Gastrocnemius medialis (tissue), 4 donors: ENCODE results near the gene HEATR3.

Experiments
- POLR2A ChIP-seq, 2 donors: fragments of 450-650 bp; IDR thresholded peaks; one replicate each; pipeline ENCODE4 v1.6.1; 2017; ENCODE audit warnings: antibody characterized with exemption in 2 of 2, mild to moderate bottlenecking in 2 of 2, moderate library complexity in 2 of 2
- TF ChIP-seq, protein P1 (sequence below), 5 experiments: fragments of 450-650 bp in 3 of 5; fragments of 200-600 bp in 2 of 5; sonication (generic) in 2 of 5; IDR thresholded peaks in 4 of 5; conservative IDR thresholded peaks in 1 of 5; 1 replicate in 4 of 5; 2 replicates in 1 of 5; pipeline ENCODE4 v1.5.1; 2016 to 2019; ENCODE audit warnings: antibody characterized with exemption in 5 of 5, mild to moderate bottlenecking in 3 of 5, moderate library complexity in 3 of 5

DNA sequence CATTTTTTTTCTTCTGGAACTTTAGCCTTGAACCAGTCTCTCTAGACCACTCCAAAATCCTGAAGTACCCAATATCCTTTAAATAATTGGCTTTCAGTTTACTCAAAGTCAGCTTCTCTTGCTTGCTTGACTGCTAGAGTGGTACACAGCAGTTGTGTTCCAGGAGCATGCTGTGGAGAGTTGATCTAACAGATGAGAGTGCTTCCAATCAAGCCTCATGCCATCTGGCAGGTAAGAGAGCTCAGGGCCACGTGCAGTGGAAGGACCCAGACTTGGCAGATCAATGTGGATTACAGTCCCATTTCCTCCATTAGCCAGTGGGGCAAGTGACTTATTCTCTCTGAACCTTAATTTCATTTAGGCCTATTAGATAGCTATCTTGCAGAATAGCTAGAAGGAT lies 25.1 kb upstream of the HEATR3 start:
- TF ChIP-seq, protein P1, sequence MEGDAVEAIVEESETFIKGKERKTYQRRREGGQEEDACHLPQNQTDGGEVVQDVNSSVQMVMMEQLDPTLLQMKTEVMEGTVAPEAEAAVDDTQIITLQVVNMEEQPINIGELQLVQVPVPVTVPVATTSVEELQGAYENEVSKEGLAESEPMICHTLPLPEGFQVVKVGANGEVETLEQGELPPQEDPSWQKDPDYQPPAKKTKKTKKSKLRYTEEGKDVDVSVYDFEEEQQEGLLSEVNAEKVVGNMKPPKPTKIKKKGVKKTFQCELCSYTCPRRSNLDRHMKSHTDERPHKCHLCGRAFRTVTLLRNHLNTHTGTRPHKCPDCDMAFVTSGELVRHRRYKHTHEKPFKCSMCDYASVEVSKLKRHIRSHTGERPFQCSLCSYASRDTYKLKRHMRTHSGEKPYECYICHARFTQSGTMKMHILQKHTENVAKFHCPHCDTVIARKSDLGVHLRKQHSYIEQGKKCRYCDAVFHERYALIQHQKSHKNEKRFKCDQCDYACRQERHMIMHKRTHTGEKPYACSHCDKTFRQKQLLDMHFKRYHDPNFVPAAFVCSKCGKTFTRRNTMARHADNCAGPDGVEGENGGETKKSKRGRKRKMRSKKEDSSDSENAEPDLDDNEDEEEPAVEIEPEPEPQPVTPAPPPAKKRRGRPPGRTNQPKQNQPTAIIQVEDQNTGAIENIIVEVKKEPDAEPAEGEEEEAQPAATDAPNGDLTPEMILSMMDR (IDR thresholded peaks at IDR 0.05 in 4 of 5, conservative IDR thresholded peaks at IDR 0.05 in 1 of 5) = no peak
- TF ChIP-seq POLR2A (IDR thresholded peaks at IDR 0.05) = no peak
